Stimulated activated CD8-positive, alpha-beta memory T cell treated with anti-CD3 and anti-CD28 coated beads, Interleukin-4, amount 100 ng/mL, for 48 hours (primary cell): ENCODE measurements around the gene MACC1.
"Not testable (repeated sequence)": the region's sequence is repeated elsewhere in the genome, so short reads cannot be mapped to it uniquely, and the experiment has no call there.

Experiments
- DNase-seq: peaks from one replicate; pipeline ENCODE4 v3.0.0-alpha.2; 2020

Gene MACC1

DNA sequence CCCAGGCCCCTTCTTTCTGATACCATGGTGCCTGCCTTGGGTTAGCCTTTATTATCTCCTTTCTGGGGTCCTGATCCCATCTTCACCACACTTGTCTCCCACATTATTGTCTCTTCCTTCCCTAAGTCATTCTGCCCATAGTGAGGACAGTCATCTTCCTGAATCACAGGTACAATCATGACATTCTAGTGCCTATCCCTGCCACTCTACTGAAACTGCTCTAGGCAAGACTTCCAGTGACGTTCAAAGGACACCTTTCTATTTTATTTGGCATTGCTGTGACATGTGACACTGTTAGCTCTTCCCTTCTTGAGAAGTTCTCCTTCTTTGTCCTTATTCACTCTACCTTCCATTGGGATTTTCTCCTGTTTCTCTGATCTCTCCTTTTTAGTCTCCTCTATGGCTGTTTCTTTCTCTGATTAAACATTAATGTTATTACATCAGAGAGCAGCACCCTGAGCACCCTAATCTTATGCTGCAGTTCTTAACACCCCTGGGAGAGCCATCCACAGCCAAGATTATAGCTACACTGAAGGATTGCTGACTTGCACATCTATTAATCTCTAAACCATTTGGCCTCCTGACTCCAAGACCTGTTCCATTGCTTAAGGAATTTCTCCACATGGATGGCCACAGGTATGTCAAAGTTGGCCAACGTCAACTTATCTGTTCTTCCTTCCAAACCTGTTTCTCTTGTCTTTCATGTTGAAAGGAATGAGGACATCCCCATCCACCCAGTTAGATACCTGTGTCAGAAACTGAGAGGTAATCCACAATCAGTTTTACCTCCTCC, 10.9 kb downstream of the MACC1 start:
- DNase-seq: no peak

DNA sequence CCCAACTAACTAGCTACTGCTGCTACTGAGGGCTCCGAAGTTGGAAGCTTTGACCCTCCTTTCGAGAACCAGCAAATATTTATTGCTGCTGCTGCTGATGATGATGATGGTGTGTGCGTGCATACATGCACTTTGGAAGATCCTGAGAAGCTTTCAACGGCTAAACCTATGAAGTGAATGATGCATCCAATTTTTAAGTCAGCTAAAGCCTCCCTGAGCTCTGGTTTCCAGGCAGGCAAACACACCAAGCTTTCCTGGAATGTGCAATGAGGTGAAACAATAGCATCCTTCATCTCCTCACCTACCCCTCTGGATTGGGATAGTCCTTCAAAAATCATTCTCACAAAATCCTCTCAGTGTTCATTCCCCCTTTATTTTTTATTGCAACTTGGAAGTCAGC, 13.9 kb downstream of the MACC1 start:
- DNase-seq: no peak

- DNase-seq: no peak
Measured at GRCh38 chr7:20201380-20201779, 15.8 kb downstream of the MACC1 start.

- no peak for DNase-seq
Measured at GRCh38 chr7:20200971-20201370, 16.2 kb downstream of the MACC1 start.

- no peak for DNase-seq
Measured at GRCh38 chr7:20200361-20200760, 16.8 kb downstream of the MACC1 start.

DNA sequence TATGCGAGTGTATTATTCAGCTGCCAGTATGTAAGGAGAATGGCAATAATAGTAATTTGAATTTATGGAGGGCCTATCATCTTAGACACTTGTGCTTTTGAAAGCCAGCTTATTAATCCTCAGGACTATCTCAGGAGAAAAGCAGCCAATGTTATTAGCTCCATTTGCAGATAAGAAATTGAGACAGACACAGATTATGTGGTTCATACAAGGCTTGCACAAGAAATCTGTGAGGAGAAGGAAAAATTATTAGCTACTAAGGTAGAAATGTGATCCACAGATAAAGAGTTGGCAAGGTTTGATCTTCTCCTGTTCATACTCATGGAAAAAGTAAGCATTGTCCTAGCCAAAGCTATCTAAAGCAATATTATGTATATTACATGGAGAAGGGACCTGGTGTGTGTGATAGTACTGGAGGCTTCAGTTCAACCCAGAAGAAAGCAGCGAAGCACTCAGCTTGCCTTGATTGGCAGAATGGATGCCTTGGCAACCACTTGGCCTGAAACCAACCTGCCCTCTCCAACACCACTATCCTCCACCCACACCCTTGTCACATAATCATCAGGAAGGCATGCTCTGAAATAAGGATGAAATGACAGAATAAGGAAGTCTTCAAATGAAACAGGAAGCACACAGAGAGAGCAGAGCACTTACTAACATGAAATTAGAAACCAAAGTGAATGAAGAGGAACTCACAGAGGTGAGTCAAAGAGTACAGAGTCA, 18.0 kb downstream of the MACC1 start:
- DNase-seq: no peak

GRCh38 chr7:20198260-20198659, 18.9 kb downstream of the MACC1 start:
- no peak for DNase-seq

GRCh38 chr7:20197837-20198236, 19.3 kb downstream of the MACC1 start:
- DNase-seq: no peak

GRCh38 chr7:20197125-20197748, 19.9 kb downstream of the MACC1 start:
- DNase-seq: no peak

- DNase-seq: no peak
Measured at GRCh38 chr7:20194343-20194995, 22.7 kb downstream of the MACC1 start.

GRCh38 chr7:20193873-20194272, 23.3 kb downstream of the MACC1 start:
- DNase-seq: no peak

DNA sequence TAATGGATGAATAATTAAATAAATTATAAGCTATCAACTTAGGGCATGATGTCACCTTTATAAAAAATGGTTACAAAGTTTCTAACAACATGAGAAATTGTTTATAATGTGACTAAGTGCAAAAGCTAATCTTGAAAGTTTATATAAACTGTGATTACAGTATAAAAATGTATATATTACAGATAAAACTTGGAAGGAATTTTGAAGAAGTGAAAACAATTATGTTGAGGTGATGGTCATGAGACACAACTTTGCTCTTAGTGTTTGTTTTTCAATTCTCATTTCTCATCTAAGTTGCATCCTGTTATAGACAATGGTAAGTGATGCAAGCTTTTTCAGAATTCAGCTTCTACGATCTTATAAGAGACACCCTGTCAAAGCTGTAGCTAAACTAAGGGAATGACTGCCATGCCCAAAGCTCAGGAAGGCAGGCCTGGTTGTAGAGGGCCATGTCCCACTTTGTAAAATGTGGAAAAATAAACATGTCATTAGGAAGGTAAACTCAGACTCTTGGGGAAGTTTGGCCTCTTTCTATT, 23.9 kb downstream of the MACC1 start:
- no peak for DNase-seq

- DNase-seq: no peak
Measured at GRCh38 chr7:20191391-20191869, 25.8 kb downstream of the MACC1 start.

DNA sequence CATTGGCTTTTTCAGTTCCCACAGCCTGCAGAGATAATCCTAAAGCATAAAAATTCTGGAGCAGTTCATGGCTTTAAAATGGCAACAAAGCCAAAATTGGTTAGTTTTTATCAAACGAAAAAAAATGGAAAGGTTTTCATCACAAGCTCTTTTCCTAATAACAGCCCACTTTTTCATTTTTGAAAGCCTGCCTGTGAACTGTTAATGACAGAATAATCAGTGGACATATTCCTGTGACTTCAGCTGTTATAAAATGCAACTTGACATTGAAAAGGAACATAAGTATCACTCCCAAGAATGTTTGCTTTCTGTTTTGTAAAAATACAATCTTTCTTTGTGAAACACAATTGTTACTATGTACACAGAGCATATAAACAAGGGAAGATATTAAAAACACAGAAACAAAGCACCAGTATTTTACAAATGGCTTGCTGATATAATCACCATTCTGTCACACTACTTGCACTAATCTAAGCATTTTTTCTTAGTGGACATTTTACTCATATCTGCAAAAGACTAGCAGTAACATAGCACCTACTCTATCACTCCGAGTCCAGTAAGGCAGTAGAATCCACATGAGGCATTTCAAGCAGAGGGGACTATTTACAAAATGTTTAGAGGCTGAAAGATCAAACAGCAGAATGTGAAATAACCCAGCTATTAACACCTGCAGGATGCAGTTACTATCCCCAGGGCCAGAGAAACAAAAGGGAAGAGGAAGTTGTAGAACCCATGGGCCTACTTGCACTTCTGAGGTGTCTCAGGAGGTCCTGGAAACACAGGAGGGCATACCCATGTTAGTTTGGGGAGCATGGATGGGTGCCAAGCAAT, 26.4 kb downstream of the MACC1 start:
- DNase-seq: no peak

DNA sequence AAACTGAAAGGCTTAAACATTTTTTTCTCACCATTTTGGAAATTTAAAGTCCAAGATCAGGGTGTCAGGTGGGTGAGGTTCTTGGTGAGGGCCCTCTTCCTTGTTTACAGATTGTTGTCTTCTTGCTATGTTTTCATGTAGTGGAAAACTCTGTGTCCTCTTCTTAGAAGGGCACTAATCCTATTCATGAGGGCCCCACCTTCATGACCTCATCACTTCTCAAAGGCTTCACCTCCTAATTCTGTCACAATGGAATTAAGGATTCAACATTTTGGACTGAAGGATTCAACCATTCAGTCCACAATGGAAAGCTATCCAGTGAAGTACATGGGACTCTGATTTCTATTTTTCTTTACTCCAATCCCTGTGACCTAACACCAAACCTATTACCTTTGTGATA, 27.3 kb downstream of the MACC1 start:
- no peak for DNase-seq

DNA sequence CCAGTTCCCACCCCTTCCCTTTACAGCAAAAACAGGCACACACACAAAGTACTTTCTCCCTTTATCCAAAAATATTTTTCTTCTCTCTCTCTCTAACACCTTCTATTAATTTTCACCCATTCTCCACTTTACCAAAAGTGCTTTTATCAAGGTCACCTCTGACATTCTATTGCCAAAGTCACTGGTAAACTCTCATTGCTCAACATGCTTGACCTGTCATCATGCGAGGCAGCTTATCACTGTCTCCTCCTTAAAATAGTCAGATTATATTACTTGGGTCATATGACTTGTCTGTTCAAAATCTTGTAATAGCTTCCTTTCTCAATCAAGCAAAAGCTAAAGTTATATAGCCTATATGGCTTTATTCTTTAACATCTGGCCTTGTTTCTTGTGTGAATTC, 28.6 kb downstream of the MACC1 start:
- DNase-seq: no peak

GRCh38 chr7:20187850-20188249, 29.3 kb downstream of the MACC1 start:
- not testable (repeated sequence) for DNase-seq

- DNase-seq: no peak
Measured at GRCh38 chr7:20185988-20186387, 31.2 kb downstream of the MACC1 start.

GRCh38 chr7:20183086-20183485, 34.1 kb downstream of the MACC1 start:
- DNase-seq: no peak

- DNase-seq: no peak
Measured at GRCh38 chr7:20176578-20177242, 40.5 kb downstream of the MACC1 start.

DNA sequence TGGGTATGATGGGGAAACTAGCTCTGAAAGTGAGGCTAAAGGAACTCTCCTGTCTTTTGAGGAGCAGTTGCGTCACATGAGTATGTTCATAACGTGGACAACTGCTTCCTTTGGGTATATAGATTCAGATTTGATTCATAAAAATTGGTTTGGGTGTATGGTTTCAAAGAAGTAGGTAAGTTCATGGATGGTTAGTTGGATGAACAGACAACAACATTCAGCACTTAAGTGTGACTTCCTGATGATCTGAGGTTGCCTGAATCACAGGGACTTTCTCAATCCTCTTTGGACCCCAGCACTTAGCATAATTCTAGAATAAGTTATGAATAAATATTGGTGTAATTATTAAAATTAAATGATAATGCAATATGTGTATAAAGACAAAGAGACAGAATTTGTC, 43.4 kb downstream of the MACC1 start:
- no peak for DNase-seq
